Sigmoid colon (tissue), 7 donors: ENCODE measurements around the gene PTPRD. TPM values are rescaled to one million over a fixed set of nuclear protein-coding genes. Genes with fewer than 3 reads are reported as not detected.

Experiments
- DNase-seq: peaks from one replicate; pipeline ENCODE4 v3.0.0-alpha.2; 2019
- H3K27ac ChIP-seq, 4 donors: fragments of 200-600 bp; sonication (generic); one replicate each; pipeline ENCODE4 v1.5.1; 2016 to 2019; ENCODE audit warnings: mild to moderate bottlenecking in 1 of 4
- H3K27me3 ChIP-seq, 3 donors: fragments of 200-600 bp; sonication (generic); one replicate each; pipeline ENCODE4 v1.5.1; 2019; ENCODE audit warnings: mild to moderate bottlenecking in 1 of 3
- H3K36me3 ChIP-seq, 4 donors: fragments of 200-600 bp; sonication (generic); one replicate each; pipeline ENCODE4 v1.5.1; 2016 to 2019
- H3K4me1 ChIP-seq, 4 donors: fragments of 200-600 bp; sonication (generic); one replicate each; pipeline ENCODE4 v1.5.1; 2017 to 2019
- H3K4me3 ChIP-seq, 4 donors: fragments of 200-600 bp; sonication (generic); one replicate each; pipeline ENCODE4 v1.5.1; 2017 to 2019; ENCODE audit warnings: mild to moderate bottlenecking in 2 of 4, moderate library complexity in 1 of 4
- H3K9me3 ChIP-seq, 4 donors: fragments of 200-600 bp in 3 of 4; sonication (generic) in 3 of 4; one replicate each; pipeline versions ENCODE4 v1.5.1 to v1.6.1; 2013 to 2019
- CTCF ChIP-seq, 4 experiments: fragments of 450-650 bp in 3 of 4; fragments of 200-600 bp in 1 of 4; IDR thresholded peaks; one replicate each; pipeline ENCODE4 v1.5.1; 2016 to 2019; ENCODE audit warnings: antibody characterized with exemption in 4 of 4, mild to moderate bottlenecking in 3 of 4, moderate library complexity in 2 of 4
- EP300 ChIP-seq, 4 donors: sonication (generic); formaldehyde crosslinking; IDR thresholded peaks; one replicate each; pipeline ENCODE4 v1.6.1; 2017; ENCODE audit warnings: antibody characterized with exemption in 4 of 4
- POLR2A ChIP-seq, 2 donors: fragments of 450-650 bp; IDR thresholded peaks; one replicate each; pipeline ENCODE4 v1.6.1; 2016; ENCODE audit warnings: antibody characterized with exemption in 2 of 2, mild to moderate bottlenecking in 2 of 2, moderate library complexity in 2 of 2
- POLR2AphosphoS5 ChIP-seq, 4 donors: sonication (generic); formaldehyde crosslinking; IDR thresholded peaks; one replicate each; pipeline ENCODE4 v1.6.1; 2017; ENCODE audit warnings: antibody characterized with exemption in 4 of 4
- WGBS, 2 donors: extraction: QIAGEN DNeasy Blood & Tissue Kit; methylation state at CpG; one replicate each; pipeline ENCODE4 v1.1.7; 2013; 5-methylcytosine and 5-hydroxymethylcytosine counted together
- intact Hi-C: fragments of 100-400 bp; cut with DNase I; formaldehyde crosslinking; loops from one replicate; pipeline ENCODE4 v1.15.1; 2023
- polyA plus RNA-seq, 3 donors: library from polyadenylated mRNA; stranded (reverse); fragments of 200-250 nt; gene quantifications; one replicate each; pipeline ENCODE4 v1.2.3, GENCODE V29; 2013
- total RNA-seq, 4 donors: library from RNA; depleted of rRNA; stranded (reverse); fragments of >200 nt; gene quantifications; one replicate each; pipeline ENCODE4 v1.1.0, GENCODE V29; 2016
- donor health status: healthy with polysubstance abuse.
- donor health status: Bipolar disorder and iron deficiency.
- donor health status: healthy.

PTPRD gene
- total and polyA plus RNA-seq, 7 donors, result 1.2 to 18.3 (median 6.3) TPM

- intact Hi-C loops, result no loop called here
- 72 to 93% methylated on average over 2 of the region's 2 CpGs for WGBS, 2 donors
- no peaks in the 10 kb centered on the region for H3K4me1 ChIP-seq
- no peaks in the 10 kb centered on the region for H3K36me3 ChIP-seq
- H3K4me3 ChIP-seq, result no peak overlapping the region
- H3K27me3 ChIP-seq, result no peaks in the 10 kb centered on the region
- DNase-seq, result no peak
- TF ChIP-seq CTCF (IDR thresholded peaks at IDR 0.05) (no peak), POLR2AphosphoS5 (IDR thresholded peaks at IDR 0.05) (no peak), POLR2A (IDR thresholded peaks at IDR 0.05) (no peak), EP300 (IDR thresholded peaks at IDR 0.05) (no peak)
- no peak overlapping the region for H3K27ac ChIP-seq
- no peaks in the 10 kb centered on the region for H3K9me3 ChIP-seq
Observed at GRCh38 chr9:9396518-9396917, 1216.3 kb downstream of the PTPRD start.

- intact Hi-C loops, result no loop called here
- TF ChIP-seq CTCF (IDR thresholded peaks at IDR 0.05), result no peak
- no peak for TF ChIP-seq EP300 (IDR thresholded peaks at IDR 0.05)
- TF ChIP-seq POLR2A (IDR thresholded peaks at IDR 0.05), result no peak
- no peak for TF ChIP-seq POLR2AphosphoS5 (IDR thresholded peaks at IDR 0.05)
Observed at GRCh38 chr9:9395539-9395938, 1217.3 kb downstream of the PTPRD start.

GRCh38 chr9:9392755-9393154 lies 1220.0 kb downstream of the PTPRD start:
- H3K4me1 ChIP-seq, result no peaks in the 10 kb centered on the region
- no peak for DNase-seq
- H3K27me3 ChIP-seq, result no peaks in the 10 kb centered on the region
- 47 to 82% methylated on average over 3 of the region's 3 CpGs for WGBS, 2 donors
- no peak for TF ChIP-seq POLR2AphosphoS5 (IDR thresholded peaks at IDR 0.05)
- TF ChIP-seq EP300 (IDR thresholded peaks at IDR 0.05), result no peak
- no peak for TF ChIP-seq POLR2A (IDR thresholded peaks at IDR 0.05)
- no peak for TF ChIP-seq CTCF (IDR thresholded peaks at IDR 0.05)
- no peak overlapping the region for H3K27ac ChIP-seq
- H3K4me3 ChIP-seq, result no peak overlapping the region
- H3K36me3 ChIP-seq, result no peaks in the 10 kb centered on the region
- intact Hi-C loops, result no loop called here
- no peaks in the 10 kb centered on the region for H3K9me3 ChIP-seq

More at GRCh38 chr9:9395539-9395938, 1217.3 kb downstream of the PTPRD start:
- H3K4me3 ChIP-seq, result no peak overlapping the region
- no peaks in the 10 kb centered on the region for H3K27me3 ChIP-seq
- H3K9me3 ChIP-seq, result no peaks in the 10 kb centered on the region
- WGBS, 2 donors, result 88% methylated on average over 5 of the region's 5 CpGs
- no peak overlapping the region for H3K27ac ChIP-seq
- H3K36me3 ChIP-seq, result no peaks in the 10 kb centered on the region
- DNase-seq, result no peak
- H3K4me1 ChIP-seq, result no peaks in the 10 kb centered on the region

- H3K4me3 ChIP-seq, result no peak overlapping the region
- TF ChIP-seq POLR2A (IDR thresholded peaks at IDR 0.05) (no peak), POLR2AphosphoS5 (IDR thresholded peaks at IDR 0.05) (no peak), CTCF (IDR thresholded peaks at IDR 0.05) (no peak), EP300 (IDR thresholded peaks at IDR 0.05) (no peak)
- 83 to 85% methylated on average over 3 of the region's 3 CpGs for WGBS, 2 donors
- no peaks in the 10 kb centered on the region for H3K4me1 ChIP-seq
- no peaks in the 10 kb centered on the region for H3K27me3 ChIP-seq
- no peak for DNase-seq
- intact Hi-C loops, result no loop called here
- no peaks in the 10 kb centered on the region for H3K36me3 ChIP-seq
- H3K27ac ChIP-seq, result no peak overlapping the region
- no peaks in the 10 kb centered on the region for H3K9me3 ChIP-seq
Observed at GRCh38 chr9:9389904-9390303, 1222.9 kb downstream of the PTPRD start.

GRCh38 chr9:9387511-9388115 lies 1225.2 kb downstream of the PTPRD start:
- Histone ChIP-seq H3K4me3 (no peak overlapping the region), H3K9me3 (no peaks in the 10 kb centered on the region), H3K27me3 (no peaks in the 10 kb centered on the region), H3K36me3 (no peaks in the 10 kb centered on the region), H3K27ac (no peak overlapping the region), H3K4me1 (no peaks in the 10 kb centered on the region)
- intact Hi-C loops, result no loop called here
- TF ChIP-seq POLR2AphosphoS5 (IDR thresholded peaks at IDR 0.05) (no peak), EP300 (IDR thresholded peaks at IDR 0.05) (no peak), POLR2A (IDR thresholded peaks at IDR 0.05) (no peak), CTCF (IDR thresholded peaks at IDR 0.05) (no peak)
- DNase-seq, result no peak
- WGBS, 2 donors, result 69 to 85% methylated on average over 3 of the region's 3 CpGs
